Fibroblast of lung (primary cell): ENCODE results near the gene BPHL. TPM values are rescaled to one million over a fixed set of nuclear protein-coding genes. Genes with fewer than 3 reads are reported as not detected.

Source experiments
- DNase-seq, 2 donors: peaks; one replicate each; pipeline versions ENCODE4 v3.0.0 to v3.0.0-alpha.2; 2010; ENCODE audit warnings: low read depth in 2 of 2
- H2AFZ ChIP-seq: 2 replicates; pipeline ENCODE4 v1.5.1; 2012; ENCODE audit warnings: low read length, control low read depth, inconsistent platforms
- H3K27ac ChIP-seq: 2 replicates; pipeline ENCODE4 v1.5.1; 2011; ENCODE audit warnings: low read length, control low read depth; ENCODE audit not compliant: insufficient read depth
- H3K27me3 ChIP-seq: 2 replicates; pipeline ENCODE4 v1.5.1; 2011; ENCODE audit warnings: mild to moderate bottlenecking, low read length; ENCODE audit not compliant: control insufficient read depth, insufficient read depth
- H3K36me3 ChIP-seq: 2 replicates; pipeline ENCODE4 v1.5.1; 2011; ENCODE audit warnings: low read length; ENCODE audit not compliant: control insufficient read depth, insufficient read depth
- H3K4me1 ChIP-seq: 2 replicates; pipeline ENCODE4 v1.5.1; 2011; ENCODE audit warnings: low read length; ENCODE audit not compliant: control insufficient read depth, insufficient read depth; ENCODE audit errors: extremely low read depth
- H3K4me2 ChIP-seq: 2 replicates; pipeline ENCODE4 v1.5.1; 2011; ENCODE audit warnings: low read length, control low read depth; ENCODE audit not compliant: insufficient read depth; ENCODE audit errors: extremely low read depth
- H3K4me3 ChIP-seq, 4 experiments: fragments of 200-600 bp in 1 of 4; sonication (generic) in 1 of 4; replicated peaks in 1 of 4; 2 replicates each; pipeline ENCODE4 v1.5.1; 2011 to 2016; ENCODE audit warnings: low read length in 4 of 4, low read depth in 3 of 4, mild to moderate bottlenecking in 3 of 4, control low read depth in 2 of 4, inconsistent platforms in 1 of 4, mixed read lengths in 1 of 4; ENCODE audit not compliant: insufficient read depth in 1 of 4; ENCODE audit errors: control extremely low read depth in 1 of 4
- H3K79me2 ChIP-seq: 2 replicates; pipeline ENCODE4 v1.5.1; 2012; ENCODE audit warnings: mild to moderate bottlenecking, low read length, inconsistent platforms; ENCODE audit not compliant: control insufficient read depth, insufficient read depth
- H3K9ac ChIP-seq: 2 replicates; pipeline ENCODE4 v1.5.1; 2011; ENCODE audit warnings: mild to moderate bottlenecking, low read length, control low read depth; ENCODE audit not compliant: insufficient read depth
- H3K9me3 ChIP-seq: 2 replicates; pipeline ENCODE4 v1.5.1; 2012; ENCODE audit warnings: low read depth, low read length; ENCODE audit not compliant: control insufficient read depth, insufficient read depth
- H4K20me1 ChIP-seq: 2 replicates; pipeline ENCODE4 v1.5.1; 2011; ENCODE audit warnings: low read length; ENCODE audit not compliant: control insufficient read depth, insufficient read depth; ENCODE audit errors: extremely low read depth
- EZH2 ChIP-seq: IDR thresholded peaks from 2 replicates; pipeline ENCODE4 v1.5.1; 2012; ENCODE audit warnings: low read length, control low read depth, mild to moderate bottlenecking; ENCODE audit errors: missing control alignments
- polyA plus RNA-seq, 2 donors: library from polyadenylated mRNA; depleted of rRNA in 1 of 2; stranded (reverse) in 1 of 2; unstranded in 1 of 2; fragments of >200 nt; gene quantifications; 2 replicates each; pipeline ENCODE4 v1.2.1, GENCODE V29; 2011 to 2012; ENCODE audit warnings: missing spikeins in 1 of 2
- total RNA-seq: library from RNA; depleted of rRNA; stranded (reverse); fragments of >200 nt; gene quantifications from 2 replicates; pipeline ENCODE4 v1.2.1, GENCODE V29; 2014
- TF ChIP-seq, protein P1 (sequence below), 2 donors: IDR thresholded peaks in 1 of 2; conservative IDR thresholded peaks in 1 of 2; 1 replicate in 1 of 2; 2 replicates in 1 of 2; pipeline ENCODE4 v1.5.1; 2011 to 2012; ENCODE audit warnings: low read length in 2 of 2, control low read depth in 1 of 2, inconsistent platforms in 1 of 2, low read depth in 1 of 2, mild to moderate bottlenecking in 1 of 2

BPHL gene
- total and polyA plus RNA-seq, 2 donors (not counting 1 experiment from before 2014, with no cell fraction given) = 16.6 to 20.6 TPM

DNA sequence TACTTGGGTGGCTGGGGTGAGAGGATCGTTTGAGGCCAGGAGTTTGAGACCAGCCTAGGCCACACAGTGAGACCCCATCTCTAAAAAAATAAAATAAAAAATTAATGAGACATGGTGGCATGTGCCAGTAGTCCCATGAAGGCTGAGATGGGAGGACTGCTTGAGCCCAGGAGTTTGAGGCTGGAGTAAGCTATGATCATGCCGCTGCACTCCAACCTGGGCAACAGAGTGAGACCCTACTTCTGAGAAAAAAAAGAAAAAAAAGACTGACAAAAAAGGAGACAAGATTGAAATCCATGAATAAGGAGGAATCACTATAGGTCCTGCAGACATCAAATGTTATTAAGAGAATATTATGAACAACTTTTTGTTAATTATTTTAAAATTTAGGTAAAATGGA is 23.7 kb upstream of the BPHL start:
- no peak overlapping the region for H3K9ac ChIP-seq
- no peak for DNase-seq
- no peak overlapping the region for H3K27ac ChIP-seq
- H4K20me1 ChIP-seq = no peaks in the 10 kb centered on the region
- H3K4me1 ChIP-seq = no peaks in the 10 kb centered on the region
- peaks cover 7% of the 10 kb centered on the region for H3K36me3 ChIP-seq
- H2AFZ ChIP-seq = no peak overlapping the region
- no peak for TF ChIP-seq EZH2
- H3K27me3 ChIP-seq = no peaks in the 10 kb centered on the region
- no peaks in the 10 kb centered on the region for H3K9me3 ChIP-seq
- H3K4me2 ChIP-seq = no peak overlapping the region
- H3K79me2 ChIP-seq = no peaks in the 10 kb centered on the region
- no peak overlapping the region for H3K4me3 ChIP-seq

DNA sequence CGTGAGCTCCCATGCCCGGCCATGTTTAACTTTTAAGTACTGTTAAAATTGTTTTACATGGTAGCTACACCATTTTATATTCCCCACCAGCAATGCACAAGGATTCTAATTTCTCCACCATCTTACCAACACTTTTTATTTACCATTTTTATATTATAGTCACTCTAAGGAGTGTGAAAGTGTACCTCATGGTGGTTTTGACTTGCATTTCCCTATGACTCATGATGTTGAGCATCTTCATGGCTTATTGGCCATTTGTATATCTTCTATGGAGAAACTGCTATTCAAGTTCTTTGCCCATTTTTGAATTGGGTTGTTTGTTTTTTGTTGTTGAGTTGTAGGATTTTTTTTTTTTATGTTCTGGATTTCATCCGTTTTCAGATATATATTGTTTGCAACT is 15.6 kb upstream of the BPHL start:
- Histone ChIP-seq H3K4me3 (no peak overlapping the region), H3K9ac (no peak overlapping the region), H3K4me2 (no peak overlapping the region), H2AFZ (no peak overlapping the region), H3K79me2 (no peaks in the 10 kb centered on the region), H3K27me3 (no peaks in the 10 kb centered on the region), H3K4me1 (no peaks in the 10 kb centered on the region), H3K27ac (no peak overlapping the region), H3K9me3 (no peaks in the 10 kb centered on the region), H3K36me3 (peaks cover 14% of the 10 kb centered on the region), H4K20me1 (no peaks in the 10 kb centered on the region)
- TF ChIP-seq EZH2 = no peak
- TF ChIP-seq, protein P1, sequence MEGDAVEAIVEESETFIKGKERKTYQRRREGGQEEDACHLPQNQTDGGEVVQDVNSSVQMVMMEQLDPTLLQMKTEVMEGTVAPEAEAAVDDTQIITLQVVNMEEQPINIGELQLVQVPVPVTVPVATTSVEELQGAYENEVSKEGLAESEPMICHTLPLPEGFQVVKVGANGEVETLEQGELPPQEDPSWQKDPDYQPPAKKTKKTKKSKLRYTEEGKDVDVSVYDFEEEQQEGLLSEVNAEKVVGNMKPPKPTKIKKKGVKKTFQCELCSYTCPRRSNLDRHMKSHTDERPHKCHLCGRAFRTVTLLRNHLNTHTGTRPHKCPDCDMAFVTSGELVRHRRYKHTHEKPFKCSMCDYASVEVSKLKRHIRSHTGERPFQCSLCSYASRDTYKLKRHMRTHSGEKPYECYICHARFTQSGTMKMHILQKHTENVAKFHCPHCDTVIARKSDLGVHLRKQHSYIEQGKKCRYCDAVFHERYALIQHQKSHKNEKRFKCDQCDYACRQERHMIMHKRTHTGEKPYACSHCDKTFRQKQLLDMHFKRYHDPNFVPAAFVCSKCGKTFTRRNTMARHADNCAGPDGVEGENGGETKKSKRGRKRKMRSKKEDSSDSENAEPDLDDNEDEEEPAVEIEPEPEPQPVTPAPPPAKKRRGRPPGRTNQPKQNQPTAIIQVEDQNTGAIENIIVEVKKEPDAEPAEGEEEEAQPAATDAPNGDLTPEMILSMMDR (conservative IDR thresholded peaks at IDR 0.05 in 1 of 2, IDR thresholded peaks at IDR 0.05 in 1 of 2; ENCODE audit: low read depth in 1 of 2, low read length in 2 of 2) = no peak
- no peak for DNase-seq

DNA sequence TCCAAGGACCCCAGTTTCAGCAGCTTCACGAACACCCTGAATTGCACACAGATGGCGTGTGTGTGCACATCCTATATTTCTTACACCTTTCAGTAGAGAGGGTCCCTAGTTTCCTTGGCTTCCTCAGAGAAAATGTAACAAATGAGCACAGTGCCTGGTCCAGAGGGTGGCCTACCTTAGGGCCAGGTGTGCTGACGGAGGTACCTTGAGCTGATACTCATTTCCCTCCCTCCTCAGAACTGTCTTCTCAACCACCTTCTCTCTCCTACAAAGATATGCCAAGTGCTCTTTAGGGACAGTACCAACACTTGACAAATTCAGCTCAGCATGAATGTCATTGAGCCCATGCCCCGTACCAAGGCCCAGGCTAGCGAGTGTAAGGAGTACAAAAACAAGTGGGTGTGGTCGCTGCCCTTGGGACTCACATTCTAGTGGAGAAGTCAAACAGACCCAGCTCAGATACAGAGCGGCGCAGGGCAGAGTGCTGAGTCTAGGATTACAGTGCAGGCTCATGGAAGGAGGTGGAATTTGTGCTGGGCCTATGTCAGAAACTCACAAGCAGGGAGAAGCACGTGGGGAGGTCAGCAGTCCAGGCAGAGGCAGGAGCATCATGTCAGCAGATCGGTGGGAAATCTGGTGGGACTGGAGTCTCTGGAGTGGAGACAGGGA is 9.6 kb upstream of the BPHL start:
- no peaks in the 10 kb centered on the region for H3K79me2 ChIP-seq
- H3K27me3 ChIP-seq = no peaks in the 10 kb centered on the region
- no peak overlapping the region for H3K27ac ChIP-seq
- no peaks in the 10 kb centered on the region for H3K4me1 ChIP-seq
- no peak overlapping the region for H3K4me2 ChIP-seq
- no peaks in the 10 kb centered on the region for H4K20me1 ChIP-seq
- H3K9me3 ChIP-seq = no peaks in the 10 kb centered on the region
- no peak overlapping the region for H3K9ac ChIP-seq
- no peak for TF ChIP-seq EZH2
- TF ChIP-seq, protein P1 (conservative IDR thresholded peaks at IDR 0.05 in 1 of 2, IDR thresholded peaks at IDR 0.05 in 1 of 2; ENCODE audit: low read depth in 1 of 2, low read length in 2 of 2) = no peak
- peaks cover 19% of the 10 kb centered on the region for H3K36me3 ChIP-seq
- DNase-seq = no peak
- no peak overlapping the region for H2AFZ ChIP-seq
- no peak overlapping the region for H3K4me3 ChIP-seq
